Measurements from ENCODE around the gene CD300H. TPM values are rescaled to one million over a fixed set of nuclear protein-coding genes. Genes with fewer than 3 reads are reported as not detected.

The CD300H gene
- total RNA-seq, 1 donor from 2014 or later = not detected

- no peak for DNase-seq (ENCODE audit: extremely low read depth, low read depth, low spot score)
Measured at GRCh38 chr17:74512036-74512435, 55.3 kb downstream of the CD300H start.

Other genes starting within 250 kb of the CD300H start
- 17.2 and 21.4 TPM in 2 replicates for gene KIF19, start 241.3 kb downstream of the CD300H start, total RNA-seq
- not detected in 2 replicates for gene BTBD17, start 205.6 kb downstream of the CD300H start, total RNA-seq
- 0.10 TPM in 1 of 2 replicates, not detected in the other for gene GPR142, start 200.0 kb downstream of the CD300H start, total RNA-seq
- gene GPRC5C, start 135.4 kb downstream of the CD300H start, total RNA-seq = 8.6 and 17.5 TPM in 2 replicates
- not detected in 2 replicates for gene CD300A, start 100.9 kb downstream of the CD300H start, total RNA-seq
- gene CD300LB, start 36.0 kb downstream of the CD300H start, total RNA-seq = not detected in 2 replicates
- not detected in 2 replicates for gene CD300C, start 21.4 kb downstream of the CD300H start, total RNA-seq
- not detected in 2 replicates for gene CD300LD, start 24.8 kb upstream of the CD300H start, total RNA-seq
- gene CD300E, start 56.2 kb upstream of the CD300H start, total RNA-seq = not detected in 2 replicates
- not detected in 2 replicates for gene CD300LF, start 145.4 kb upstream of the CD300H start, total RNA-seq
- gene RAB37, start 169.7 kb upstream of the CD300H start, total RNA-seq = 0.87 TPM in 1 of 2 replicates, not detected in the other
- gene NHERF1, start 181.1 kb upstream of the CD300H start, total RNA-seq = 17.7 and 18.4 TPM in 2 replicates
- gene NAT9, start 208.8 kb upstream of the CD300H start, total RNA-seq = 26.6 and 36.5 TPM in 2 replicates